Suprapubic skin (tissue), 3 donors: ENCODE data around the gene RIMS1.

Experiments used
- CTCF ChIP-seq, 2 donors: fragments of 200-600 bp in 1 of 2; fragments of 450-650 bp in 1 of 2; sonication (generic) in 1 of 2; IDR thresholded peaks; one replicate each; pipeline ENCODE4 v1.5.1; 2016 to 2019; ENCODE audit warnings: antibody characterized with exemption in 2 of 2, mild to moderate bottlenecking in 1 of 2, moderate library complexity in 1 of 2
- EP300 ChIP-seq: sonication (generic); formaldehyde crosslinking; IDR thresholded peaks from one replicate; pipeline ENCODE4 v1.6.1; 2017; ENCODE audit warnings: antibody characterized with exemption

GRCh38 chr6:72182337-72183246 is 296.2 kb downstream of the RIMS1 start:
- no peak for TF ChIP-seq CTCF (IDR thresholded peaks at IDR 0.05)
- TF ChIP-seq EP300 = no peak
